Ovary (tissue), 9 donors: ENCODE results near the gene ATP6V0A1. TPM values are rescaled to one million over a fixed set of nuclear protein-coding genes. Genes with fewer than 3 reads are reported as not detected.

ENCODE experiments used
- DNase-seq, 5 donors: peaks; one replicate each; pipeline ENCODE4 v3.0.0-alpha.2; 2019 to 2020
- H3K27ac ChIP-seq, 2 donors: fragments of 200-600 bp; one replicate each; pipeline versions ENCODE4 v1.5.1 to v1.8.0; 2019 to 2022
- H3K27me3 ChIP-seq: fragments of 200-600 bp; one replicate; pipeline ENCODE4 v1.8.0; 2022
- H3K36me3 ChIP-seq: fragments of 200-600 bp; sonication (generic); one replicate; pipeline ENCODE4 v1.5.1; 2019
- H3K4me1 ChIP-seq: one replicate; pipeline ENCODE4 v1.8.1; 2013; ENCODE audit warnings: mild to moderate bottlenecking, moderate library complexity; ENCODE audit not compliant: insufficient read depth
- H3K4me3 ChIP-seq: fragments of 200-600 bp; sonication (generic); one replicate; pipeline ENCODE4 v1.5.1; 2017
- H3K9me3 ChIP-seq, 2 donors: fragments of 200-600 bp in 1 of 2; sonication (generic) in 1 of 2; one replicate each; pipeline versions ENCODE4 v1.5.1 to v1.8.1; 2013 to 2019; ENCODE audit warnings: mild to moderate bottlenecking in 1 of 2, moderate library complexity in 1 of 2
- CTCF ChIP-seq, 3 donors: fragments of 450-650 bp in 2 of 3; fragments of 200-600 bp in 1 of 3; IDR thresholded peaks; one replicate each; pipeline versions ENCODE4 v1.5.1 to v1.8.0; 2016 to 2022; ENCODE audit warnings: antibody characterized with exemption in 3 of 3, mild to moderate bottlenecking in 1 of 3
- EP300 ChIP-seq: sonication (generic); formaldehyde crosslinking; IDR thresholded peaks from one replicate; pipeline ENCODE4 v1.6.1; 2017; ENCODE audit warnings: antibody characterized with exemption
- POLR2A ChIP-seq: fragments of 450-650 bp; IDR thresholded peaks from one replicate; pipeline ENCODE4 v1.6.1; 2017; ENCODE audit warnings: antibody characterized with exemption, mild to moderate bottlenecking, moderate library complexity
- WGBS, 3 donors: extraction: QIAGEN DNeasy Blood & Tissue Kit in 1 of 3; methylation state at CpG; one replicate each; pipeline versions ENCODE4 v1.1.5 to v1.1.7; 2013 to 2017; 5-methylcytosine and 5-hydroxymethylcytosine counted together
- intact Hi-C, 4 donors: fragments of 100-400 bp; cut with DNase I; formaldehyde crosslinking; loops; one replicate each; pipeline versions ENCODE4 v1.11.0 to v1.15.1; 2022 to 2023
- polyA plus RNA-seq, 2 donors: library from polyadenylated mRNA; stranded (reverse); fragments of 200-250 nt in 1 of 2; fragments of 350-450 nt in 1 of 2; fragmentation: Illumina TruSeq in 1 of 2; extraction: RNeasy Lipid Tissue Mini Kit (QIAGEN cat#74804) in 1 of 2; gene quantifications; one replicate each; pipeline ENCODE4 v1.2.3, GENCODE V29; 2013 to 2014
- total RNA-seq, 7 donors: library from RNA; depleted of rRNA in 2 of 7; stranded (reverse); fragments of >200 nt in 2 of 7; fragmentation: NEBNext Ultra II Directional in 3 of 7; extraction: Animal tissue kit (Norgen Biotek cat#: 25700) in 3 of 7; gene quantifications; one replicate each; pipeline versions ENCODE4 v1.1.0 to v1.2.4, GENCODE V29; 2016 to 2023
- donor health status: DM: no; HTN: no; CAD: no; lungs with moderate emphysema.
- donor health status: DM: no; HTN: no; CAD: no.
- donor health status: Bipolar disorder and iron deficiency.
- donor health status: DM: yes; HTN: yes; CAD: no.
- donor health status: DM: no; HTN: no; CAD: no.
- donor health status: DM: yes; HTN: yes; CAD: no.

Gene ATP6V0A1
- total and polyA plus RNA-seq, 9 donors = 36.3 to 118 (median 74.1) TPM

- 94 to 95% (median 94%) methylated on average over 4 of the region's 4 CpGs for WGBS, 3 donors
- no peaks in the 10 kb centered on the region for H3K27me3 ChIP-seq
- TF ChIP-seq EP300 = no peak
- no peak for TF ChIP-seq POLR2A
- intact Hi-C loops = no loop called here
- no peak overlapping the region for H3K27ac ChIP-seq
- H3K4me3 ChIP-seq = no peak overlapping the region
- H3K4me1 ChIP-seq = no peaks in the 10 kb centered on the region
- no peaks in the 10 kb centered on the region for H3K36me3 ChIP-seq
- DNase-seq = no peak
- no peaks in the 10 kb centered on the region for H3K9me3 ChIP-seq
Measured at GRCh38 chr17:42498828-42499227, 40.1 kb downstream of the ATP6V0A1 start.

- no peaks in the 10 kb centered on the region for H3K36me3 ChIP-seq
- H3K27me3 ChIP-seq = no peaks in the 10 kb centered on the region
- no peak overlapping the region for H3K4me3 ChIP-seq
- TF ChIP-seq CTCF (IDR thresholded peaks at IDR 0.05) (no peak), EP300 (no peak), POLR2A (no peak)
- H3K9me3 ChIP-seq = no peaks in the 10 kb centered on the region
- no peaks in the 10 kb centered on the region for H3K4me1 ChIP-seq
- WGBS, 3 donors = 88 to 92% (median 89%) methylated on average over 5 of the region's 5 CpGs
- no peak for DNase-seq
- intact Hi-C loops = no loop called here
- H3K27ac ChIP-seq = no peak overlapping the region
Measured at GRCh38 chr17:42502091-42502490, 43.4 kb downstream of the ATP6V0A1 start.

- H3K4me1 ChIP-seq = no peaks in the 10 kb centered on the region
- DNase-seq = no peak
- intact Hi-C loops = no loop called here
- no peaks in the 10 kb centered on the region for H3K27me3 ChIP-seq
- H3K4me3 ChIP-seq = no peak overlapping the region
- WGBS, 3 donors = 94 to 100% (median 97%) methylated on average over 1 of the region's 1 CpG
- TF ChIP-seq POLR2A (no peak), EP300 (no peak), CTCF (IDR thresholded peaks at IDR 0.05) (no peak)
- no peaks in the 10 kb centered on the region for H3K36me3 ChIP-seq
- no peak overlapping the region for H3K27ac ChIP-seq
- no peaks in the 10 kb centered on the region for H3K9me3 ChIP-seq
Measured at GRCh38 chr17:42502926-42503325, 44.2 kb downstream of the ATP6V0A1 start.

- Histone ChIP-seq H3K4me1 (peaks cover 11% of the 10 kb centered on the region), H3K4me3 (no peak overlapping the region), H3K36me3 (no peaks in the 10 kb centered on the region), H3K27ac (no peak overlapping the region), H3K27me3 (no peaks in the 10 kb centered on the region), H3K9me3 (no peaks in the 10 kb centered on the region)
- intact Hi-C loops = no loop called here
- no peak for DNase-seq
- WGBS, 3 donors = 86 to 96% (median 89%) methylated on average over 4 of the region's 4 CpGs
- no peak for TF ChIP-seq EP300
- no peak for TF ChIP-seq POLR2A
- TF ChIP-seq CTCF (IDR thresholded peaks at IDR 0.05) = no peak
Measured at GRCh38 chr17:42507671-42508070, 49.0 kb downstream of the ATP6V0A1 start.

GRCh38 chr17:42508426-42509165, 49.9 kb downstream of the ATP6V0A1 start:
- Histone ChIP-seq H3K9me3 (no peaks in the 10 kb centered on the region), H3K36me3 (no peaks in the 10 kb centered on the region), H3K27me3 (no peaks in the 10 kb centered on the region), H3K4me3 (no peak overlapping the region), H3K4me1 (peaks cover 16% of the 10 kb centered on the region), H3K27ac (no peak overlapping the region)
- 78 to 80% (median 79%) methylated on average over 12 of the region's 12 CpGs for WGBS, 3 donors
- TF ChIP-seq POLR2A = no peak
- no peak for TF ChIP-seq EP300
- no peak for TF ChIP-seq CTCF (IDR thresholded peaks at IDR 0.05)
- DNase-seq = no peak
- intact Hi-C loops = no loop called here
